HEK293 (cell line): ENCODE results near the gene COL18A1.

ENCODE experiments used
- ZNF133 ChIP-seq: fragments of 450-650 bp; formaldehyde crosslinking; IDR thresholded peaks from 2 replicates; pipeline ENCODE4 v1.5.1; 2016; ENCODE audit warnings: missing biosample characterization, missing genetic modification characterization
- ZNF76 ChIP-seq: fragments of 450-650 bp; formaldehyde crosslinking; IDR thresholded peaks from 2 replicates; pipeline ENCODE4; 2016; ENCODE audit warnings: low read depth, missing biosample characterization, missing genetic modification characterization, borderline replicate concordance
- TF ChIP-seq, protein P1 (sequence below): fragments of 450-650 bp; formaldehyde crosslinking; IDR thresholded peaks from 2 replicates; pipeline ENCODE4 v1.5.1; 2016; ENCODE audit warnings: missing biosample characterization, missing genetic modification characterization

DNA sequence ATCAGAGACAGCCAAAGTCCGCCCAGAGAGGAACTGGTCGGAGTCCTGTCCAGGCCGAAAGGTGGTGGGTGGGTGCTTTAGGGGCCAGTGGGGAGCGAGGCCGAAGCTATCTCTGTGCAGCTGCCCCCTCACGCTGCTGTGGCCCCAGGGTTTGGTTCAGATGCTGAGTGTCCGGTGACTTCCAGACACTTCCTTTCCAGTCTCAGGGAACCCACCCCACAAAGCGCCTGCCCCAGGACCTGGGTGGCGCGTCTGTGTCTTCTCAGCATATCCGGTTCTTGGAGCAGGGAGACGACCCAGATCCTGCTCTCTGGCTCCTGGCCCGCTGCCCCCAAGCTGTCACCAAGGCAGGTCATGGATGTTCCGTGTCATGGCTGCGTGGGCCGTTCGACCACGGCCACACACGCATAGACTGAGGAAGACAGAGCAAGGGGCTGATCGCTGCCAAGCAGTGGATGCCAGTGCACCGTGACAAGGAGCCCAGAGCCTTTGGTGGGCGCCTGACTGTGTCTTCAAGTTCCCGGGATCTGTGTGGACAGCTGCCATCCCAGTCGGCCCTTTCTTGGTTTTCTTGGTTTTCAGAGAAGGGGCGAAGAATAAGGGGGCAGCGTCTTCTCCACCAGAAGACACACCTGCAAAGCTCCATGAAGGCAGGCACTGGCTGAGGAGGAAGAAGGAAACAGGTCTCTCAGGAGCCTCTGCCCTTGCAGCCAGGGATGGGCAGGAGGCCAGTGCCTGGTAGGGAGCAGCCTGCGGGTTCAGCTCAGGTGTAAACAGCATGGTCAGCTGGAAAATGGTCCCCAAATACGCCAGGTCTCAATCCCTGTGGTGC, 22.9 kb upstream of the COL18A1 start:
- no peak for TF ChIP-seq ZNF76 (tag by site-specific recombination)
- TF ChIP-seq, protein P1, sequence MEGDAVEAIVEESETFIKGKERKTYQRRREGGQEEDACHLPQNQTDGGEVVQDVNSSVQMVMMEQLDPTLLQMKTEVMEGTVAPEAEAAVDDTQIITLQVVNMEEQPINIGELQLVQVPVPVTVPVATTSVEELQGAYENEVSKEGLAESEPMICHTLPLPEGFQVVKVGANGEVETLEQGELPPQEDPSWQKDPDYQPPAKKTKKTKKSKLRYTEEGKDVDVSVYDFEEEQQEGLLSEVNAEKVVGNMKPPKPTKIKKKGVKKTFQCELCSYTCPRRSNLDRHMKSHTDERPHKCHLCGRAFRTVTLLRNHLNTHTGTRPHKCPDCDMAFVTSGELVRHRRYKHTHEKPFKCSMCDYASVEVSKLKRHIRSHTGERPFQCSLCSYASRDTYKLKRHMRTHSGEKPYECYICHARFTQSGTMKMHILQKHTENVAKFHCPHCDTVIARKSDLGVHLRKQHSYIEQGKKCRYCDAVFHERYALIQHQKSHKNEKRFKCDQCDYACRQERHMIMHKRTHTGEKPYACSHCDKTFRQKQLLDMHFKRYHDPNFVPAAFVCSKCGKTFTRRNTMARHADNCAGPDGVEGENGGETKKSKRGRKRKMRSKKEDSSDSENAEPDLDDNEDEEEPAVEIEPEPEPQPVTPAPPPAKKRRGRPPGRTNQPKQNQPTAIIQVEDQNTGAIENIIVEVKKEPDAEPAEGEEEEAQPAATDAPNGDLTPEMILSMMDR (tag by site-specific recombination): no peak
- TF ChIP-seq ZNF133 (tag by site-specific recombination): no peak
